Amniotic epithelial cell (primary cell): ENCODE data around the gene DCDC2B.
"Not testable (repeated sequence)": the region's sequence is repeated elsewhere in the genome, so short reads cannot be mapped to it uniquely, and the experiment has no call there.

ENCODE experiments used
- DNase-seq: peaks from one replicate; pipeline ENCODE4 v3.0.0-alpha.2; 2010; ENCODE audit warnings: low read depth

DCDC2B gene

GRCh38 chr1:32256473-32257226, 47.8 kb downstream of the DCDC2B start:
- DNase-seq: no peak

- DNase-seq: no peak
Observed at GRCh38 chr1:32257227-32257508, 48.3 kb downstream of the DCDC2B start.

GRCh38 chr1:32263236-32263593, 54.3 kb downstream of the DCDC2B start:
- not testable (repeated sequence) for DNase-seq

GRCh38 chr1:32263744-32264143, 54.9 kb downstream of the DCDC2B start:
- DNase-seq: no peak
